Measurements from ENCODE around the gene SLC24A3. TPM values are rescaled to one million over a fixed set of nuclear protein-coding genes. Genes with fewer than 3 reads are reported as not detected.

SLC24A3 gene
- total RNA-seq, 4 donors from 2014 or later = 2.3 to 6.9 (median 5.4) TPM

GRCh38 chr20:19448632-19449031 is 236.2 kb downstream of the SLC24A3 start:
- no peak for DNase-seq (ENCODE audit: low spot score in 2 of 2)
- 96 to 100% methylated on average over 1 of the region's 1 CpG for WGBS, 2 donors
- TF ChIP-seq POLR2A (IDR thresholded peaks at IDR 0.05) = no peak
- TF ChIP-seq, protein P1, sequence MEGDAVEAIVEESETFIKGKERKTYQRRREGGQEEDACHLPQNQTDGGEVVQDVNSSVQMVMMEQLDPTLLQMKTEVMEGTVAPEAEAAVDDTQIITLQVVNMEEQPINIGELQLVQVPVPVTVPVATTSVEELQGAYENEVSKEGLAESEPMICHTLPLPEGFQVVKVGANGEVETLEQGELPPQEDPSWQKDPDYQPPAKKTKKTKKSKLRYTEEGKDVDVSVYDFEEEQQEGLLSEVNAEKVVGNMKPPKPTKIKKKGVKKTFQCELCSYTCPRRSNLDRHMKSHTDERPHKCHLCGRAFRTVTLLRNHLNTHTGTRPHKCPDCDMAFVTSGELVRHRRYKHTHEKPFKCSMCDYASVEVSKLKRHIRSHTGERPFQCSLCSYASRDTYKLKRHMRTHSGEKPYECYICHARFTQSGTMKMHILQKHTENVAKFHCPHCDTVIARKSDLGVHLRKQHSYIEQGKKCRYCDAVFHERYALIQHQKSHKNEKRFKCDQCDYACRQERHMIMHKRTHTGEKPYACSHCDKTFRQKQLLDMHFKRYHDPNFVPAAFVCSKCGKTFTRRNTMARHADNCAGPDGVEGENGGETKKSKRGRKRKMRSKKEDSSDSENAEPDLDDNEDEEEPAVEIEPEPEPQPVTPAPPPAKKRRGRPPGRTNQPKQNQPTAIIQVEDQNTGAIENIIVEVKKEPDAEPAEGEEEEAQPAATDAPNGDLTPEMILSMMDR (IDR thresholded peaks at IDR 0.05) = no peak
- H3K4me3 ChIP-seq (ENCODE audit: low read depth, poor library complexity, severe bottlenecking) = no peak overlapping the region
- intact Hi-C loops (cut with DNase I; ENCODE audit: low total_unique reads) = no loop called here

GRCh38 chr20:19449051-19449450 is 236.6 kb downstream of the SLC24A3 start:
- peak in 1 of 2 donors; percentile 59 for DNase-seq (ENCODE audit: low spot score in 2 of 2)
- 52 to 70% methylated on average over 8 of the region's 8 CpGs for WGBS, 2 donors
- H3K4me3 ChIP-seq (ENCODE audit: low read depth, poor library complexity, severe bottlenecking) = no peak overlapping the region
- intact Hi-C loops (cut with DNase I; ENCODE audit: low total_unique reads) = no loop called here
- TF ChIP-seq, protein P1 (IDR thresholded peaks at IDR 0.05) = no peak
- no peak for TF ChIP-seq POLR2A (IDR thresholded peaks at IDR 0.05)

DNA sequence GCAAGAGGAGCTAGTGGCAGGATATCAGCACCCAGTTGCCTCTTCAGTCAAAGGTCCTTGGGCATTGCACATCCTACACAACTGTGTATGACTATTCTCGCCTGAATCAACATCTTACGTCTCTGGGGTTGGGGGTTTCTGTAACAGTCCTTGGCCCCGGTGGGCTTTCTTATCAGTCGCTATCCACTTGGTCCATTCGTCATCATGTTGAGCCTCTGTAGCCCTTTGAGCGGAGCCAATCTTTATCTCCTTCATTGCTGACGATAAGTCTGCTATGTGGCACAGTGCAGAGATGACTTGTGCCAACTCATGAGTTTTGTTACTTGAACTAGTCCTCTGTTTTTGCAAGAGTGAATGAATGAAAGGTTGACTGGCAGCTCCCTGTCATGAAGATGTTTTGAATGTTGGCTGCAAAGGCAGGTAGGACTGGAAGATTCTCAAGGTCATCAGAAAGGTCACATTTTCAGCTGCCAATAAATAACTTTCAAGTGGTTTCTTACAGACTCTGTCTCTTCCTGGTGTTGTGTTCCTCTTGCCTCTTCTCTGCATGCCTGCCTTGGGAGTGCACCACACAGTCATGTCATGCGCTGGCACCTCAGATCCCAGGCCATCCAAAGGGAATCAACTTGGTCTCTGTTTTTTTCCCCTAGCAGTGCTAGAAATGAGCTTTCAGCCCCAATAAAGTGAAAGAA is 238.9 kb downstream of the SLC24A3 start:
- no peak overlapping the region for H3K4me3 ChIP-seq (ENCODE audit: low read depth, poor library complexity, severe bottlenecking)
- 71 to 88% methylated on average over 8 of the region's 8 CpGs for WGBS, 2 donors
- TF ChIP-seq POLR2A (IDR thresholded peaks at IDR 0.05) = no peak
- TF ChIP-seq, protein P1 (IDR thresholded peaks at IDR 0.05) = no peak
- intact Hi-C loops (cut with DNase I; ENCODE audit: low total_unique reads) = no loop called here
- peak in 1 of 2 donors; percentile 52 for DNase-seq (ENCODE audit: low spot score in 2 of 2)

DNA sequence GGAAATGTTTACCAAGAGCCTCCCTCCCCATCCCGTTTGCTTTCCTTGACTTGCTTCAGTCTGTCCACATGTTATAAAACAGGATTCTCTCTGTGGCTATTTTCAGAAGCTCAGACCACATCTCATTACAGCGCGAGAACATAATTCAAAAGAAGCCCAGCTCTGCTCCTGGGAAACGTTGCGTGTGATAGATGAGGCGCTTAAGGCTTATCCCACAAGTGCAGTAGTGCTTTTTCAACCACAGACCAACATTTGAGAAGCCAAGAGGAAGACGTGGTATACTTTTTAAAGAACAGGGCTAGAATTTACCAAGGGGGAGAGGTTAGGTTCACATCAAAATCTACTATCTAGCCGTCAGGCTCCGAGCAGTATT is 239.5 kb downstream of the SLC24A3 start:
- intact Hi-C loops (cut with DNase I; ENCODE audit: low total_unique reads) = no loop called here
- DNase-seq (ENCODE audit: low spot score in 2 of 2) = peak in 1 of 2 donors; percentile 53
- WGBS, 2 donors = 65 to 67% methylated on average over 9 of the region's 9 CpGs
- no peak overlapping the region for H3K4me3 ChIP-seq (ENCODE audit: low read depth, poor library complexity, severe bottlenecking)
- TF ChIP-seq, protein P1 (IDR thresholded peaks at IDR 0.05) = no peak
- TF ChIP-seq POLR2A (IDR thresholded peaks at IDR 0.05) = no peak

DNA sequence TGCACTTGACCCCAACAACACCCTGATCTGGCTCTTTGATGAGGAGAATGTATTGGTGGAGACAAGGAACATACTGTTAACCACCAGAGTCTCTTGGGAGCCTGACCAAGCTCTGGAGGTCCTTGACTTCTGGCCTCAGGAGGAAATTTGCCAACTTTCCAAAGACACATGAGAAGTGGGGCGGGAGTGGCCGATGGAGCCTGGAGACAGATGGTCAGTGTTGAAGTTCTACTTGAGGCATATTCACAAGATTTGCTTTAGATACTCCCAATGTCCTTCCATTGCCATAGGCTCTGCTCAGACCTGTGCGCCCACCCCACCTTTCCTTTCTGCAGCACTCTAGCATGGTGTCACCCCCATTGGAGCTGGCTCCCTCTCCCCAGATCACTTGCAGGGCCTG is 241.0 kb downstream of the SLC24A3 start:
- intact Hi-C loops (cut with DNase I; ENCODE audit: low total_unique reads) = no loop called here
- TF ChIP-seq, protein P1 (IDR thresholded peaks at IDR 0.05) = no peak
- TF ChIP-seq POLR2A (IDR thresholded peaks at IDR 0.05) = no peak
- no peak overlapping the region for H3K4me3 ChIP-seq (ENCODE audit: low read depth, poor library complexity, severe bottlenecking)
- 92 to 95% methylated on average over 3 of the region's 3 CpGs for WGBS, 2 donors
- peak in 1 of 2 donors; percentile 71 for DNase-seq (ENCODE audit: low spot score in 2 of 2)

DNA sequence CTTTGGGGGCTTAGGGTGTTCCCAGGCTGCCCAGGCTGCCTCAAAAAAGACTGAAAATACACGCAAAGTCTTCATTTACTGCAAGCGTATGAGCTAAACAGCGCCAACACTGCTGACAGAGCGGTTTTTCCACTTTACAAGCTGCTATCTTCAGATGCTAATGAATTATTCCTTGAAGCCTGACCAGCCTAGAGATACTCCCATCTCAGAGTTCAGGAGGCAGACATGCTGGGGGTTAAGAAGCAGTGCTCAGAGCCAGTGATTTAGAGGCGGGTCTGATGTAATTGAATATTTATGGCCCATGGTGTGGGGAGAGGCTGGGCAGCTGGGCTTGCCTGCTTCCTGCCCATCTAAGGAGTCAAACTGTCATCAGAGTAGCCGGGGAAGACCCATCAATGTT is 241.4 kb downstream of the SLC24A3 start:
- peak in 1 of 2 donors; percentile 72 for DNase-seq (ENCODE audit: low spot score in 2 of 2)
- 65 to 67% methylated on average over 6 of the region's 6 CpGs for WGBS, 2 donors
- H3K4me3 ChIP-seq (ENCODE audit: low read depth, poor library complexity, severe bottlenecking) = no peak overlapping the region
- no peak for TF ChIP-seq POLR2A (IDR thresholded peaks at IDR 0.05)
- TF ChIP-seq, protein P1 (IDR thresholded peaks at IDR 0.05) = no peak
- intact Hi-C loops (cut with DNase I; ENCODE audit: low total_unique reads) = no loop called here
